ENCODE measurements around the gene WDR20.

Gene WDR20

DNA sequence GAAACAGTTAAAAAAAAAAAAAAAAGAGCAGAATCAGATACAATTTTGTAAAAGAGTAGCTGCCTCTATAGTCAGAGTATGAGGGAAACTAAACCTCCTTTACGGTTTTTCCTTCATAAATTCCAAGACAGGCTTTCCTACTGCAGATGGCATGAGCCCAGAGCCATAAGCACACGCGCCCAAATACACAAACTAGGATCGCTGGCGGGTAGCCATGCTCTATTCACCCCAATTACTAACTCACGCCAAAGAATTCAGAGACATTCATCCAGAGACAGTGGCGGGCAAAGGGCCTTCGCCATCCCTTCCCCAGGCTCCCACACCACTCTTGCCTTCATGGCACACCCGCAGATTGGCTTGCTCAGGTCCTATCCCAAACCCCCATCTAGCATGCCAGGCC is 117.0 kb downstream of the WDR20 start:
- no peaks in the 10 kb centered on the region for H3K9me3 ChIP-seq (ENCODE audit: control insufficient read depth, insufficient read depth, low read length)
- H4K20me1 ChIP-seq (ENCODE audit: control insufficient read depth, insufficient read depth, low read depth, low read length): no peaks in the 10 kb centered on the region
- no peaks in the 10 kb centered on the region for H3K27me3 ChIP-seq (ENCODE audit: control insufficient read depth, low read length)
- no peaks in the 10 kb centered on the region for H3K79me2 ChIP-seq (ENCODE audit: control insufficient read depth, low read length)
- no peak overlapping the region for H3K4me2 ChIP-seq (ENCODE audit: low read length)
- H3F3A ChIP-seq (ENCODE audit: control insufficient read depth, insufficient read depth): no peaks in the 10 kb centered on the region
- TF ChIP-seq, protein P1, sequence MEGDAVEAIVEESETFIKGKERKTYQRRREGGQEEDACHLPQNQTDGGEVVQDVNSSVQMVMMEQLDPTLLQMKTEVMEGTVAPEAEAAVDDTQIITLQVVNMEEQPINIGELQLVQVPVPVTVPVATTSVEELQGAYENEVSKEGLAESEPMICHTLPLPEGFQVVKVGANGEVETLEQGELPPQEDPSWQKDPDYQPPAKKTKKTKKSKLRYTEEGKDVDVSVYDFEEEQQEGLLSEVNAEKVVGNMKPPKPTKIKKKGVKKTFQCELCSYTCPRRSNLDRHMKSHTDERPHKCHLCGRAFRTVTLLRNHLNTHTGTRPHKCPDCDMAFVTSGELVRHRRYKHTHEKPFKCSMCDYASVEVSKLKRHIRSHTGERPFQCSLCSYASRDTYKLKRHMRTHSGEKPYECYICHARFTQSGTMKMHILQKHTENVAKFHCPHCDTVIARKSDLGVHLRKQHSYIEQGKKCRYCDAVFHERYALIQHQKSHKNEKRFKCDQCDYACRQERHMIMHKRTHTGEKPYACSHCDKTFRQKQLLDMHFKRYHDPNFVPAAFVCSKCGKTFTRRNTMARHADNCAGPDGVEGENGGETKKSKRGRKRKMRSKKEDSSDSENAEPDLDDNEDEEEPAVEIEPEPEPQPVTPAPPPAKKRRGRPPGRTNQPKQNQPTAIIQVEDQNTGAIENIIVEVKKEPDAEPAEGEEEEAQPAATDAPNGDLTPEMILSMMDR (IDR thresholded peaks at IDR 0.05; ENCODE audit: low read depth, low read length, poor library complexity, severe bottlenecking): no peak
- TF ChIP-seq EZH2phosphoT487 (IDR thresholded peaks at IDR 0.05; ENCODE audit: borderline replicate concordance, low read length): no peak
- no peaks in the 10 kb centered on the region for H3K36me3 ChIP-seq (ENCODE audit: control insufficient read depth, low read length)
- no peaks in the 10 kb centered on the region for H3K9me2 ChIP-seq (replicated peaks; ENCODE audit: control insufficient read depth, low read length)
- H3K4me1 ChIP-seq (ENCODE audit: control insufficient read depth, low read length): no peaks in the 10 kb centered on the region
- no peak overlapping the region for H3K4me3 ChIP-seq (ENCODE audit: low read length)
- H3K27ac ChIP-seq (ENCODE audit: low read depth, low read length): no peak overlapping the region

DNA sequence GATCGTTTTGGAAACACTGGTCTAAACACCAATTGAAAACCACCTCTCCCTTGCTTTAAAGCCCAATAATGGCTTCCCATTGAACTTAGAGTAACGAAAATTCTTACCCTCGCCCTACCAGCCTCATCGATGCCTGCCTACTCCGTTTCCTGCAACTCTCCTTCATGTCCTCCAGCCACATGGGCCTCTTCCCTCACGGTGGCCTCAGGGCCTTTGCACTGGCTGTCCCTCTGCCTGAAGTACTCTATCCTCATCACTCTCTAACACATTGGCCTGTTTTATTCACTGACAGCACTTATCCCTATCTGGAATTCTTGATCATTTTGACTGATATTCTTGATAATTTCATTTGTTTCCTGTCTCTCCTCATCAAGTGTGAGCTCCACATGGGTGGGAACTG is 118.4 kb downstream of the WDR20 start:
- no peak overlapping the region for H3K4me2 ChIP-seq (ENCODE audit: low read length)

More for the DNA sequence above, 118.4 kb downstream of the WDR20 start:
- no peak overlapping the region for H3K4me3 ChIP-seq (ENCODE audit: low read length)
- H4K20me1 ChIP-seq (ENCODE audit: control insufficient read depth, insufficient read depth, low read depth, low read length): no peaks in the 10 kb centered on the region
- H3F3A ChIP-seq (ENCODE audit: control insufficient read depth, insufficient read depth): no peaks in the 10 kb centered on the region
- H3K79me2 ChIP-seq (ENCODE audit: control insufficient read depth, low read length): no peaks in the 10 kb centered on the region
- H3K27me3 ChIP-seq (ENCODE audit: control insufficient read depth, low read length): no peaks in the 10 kb centered on the region
- H3K9me3 ChIP-seq (ENCODE audit: control insufficient read depth, insufficient read depth, low read length): no peaks in the 10 kb centered on the region
- TF ChIP-seq, protein P1 (IDR thresholded peaks at IDR 0.05; ENCODE audit: low read depth, low read length, poor library complexity, severe bottlenecking): no peak
- TF ChIP-seq EZH2phosphoT487 (IDR thresholded peaks at IDR 0.05; ENCODE audit: borderline replicate concordance, low read length): no peak
- no peaks in the 10 kb centered on the region for H3K36me3 ChIP-seq (ENCODE audit: control insufficient read depth, low read length)
- no peaks in the 10 kb centered on the region for H3K9me2 ChIP-seq (replicated peaks; ENCODE audit: control insufficient read depth, low read length)
- no peaks in the 10 kb centered on the region for H3K4me1 ChIP-seq (ENCODE audit: control insufficient read depth, low read length)
- H3K27ac ChIP-seq (ENCODE audit: low read depth, low read length): no peak overlapping the region
